Colon (tissue), 2 donors: ENCODE results near the gene HDAC9.
"Not testable (repeated sequence)": the region's sequence is repeated elsewhere in the genome, so short reads cannot be mapped to it uniquely, and the experiment has no call there.

Experiments
- FAIRE-seq: peaks from 2 replicates; lab custom pipeline; 2012; peaks lifted over from hg19 to GRCh38; lab: Jason Lieb, UNC
- donor health status: control.
- donor health status: control.

The HDAC9 gene

DNA sequence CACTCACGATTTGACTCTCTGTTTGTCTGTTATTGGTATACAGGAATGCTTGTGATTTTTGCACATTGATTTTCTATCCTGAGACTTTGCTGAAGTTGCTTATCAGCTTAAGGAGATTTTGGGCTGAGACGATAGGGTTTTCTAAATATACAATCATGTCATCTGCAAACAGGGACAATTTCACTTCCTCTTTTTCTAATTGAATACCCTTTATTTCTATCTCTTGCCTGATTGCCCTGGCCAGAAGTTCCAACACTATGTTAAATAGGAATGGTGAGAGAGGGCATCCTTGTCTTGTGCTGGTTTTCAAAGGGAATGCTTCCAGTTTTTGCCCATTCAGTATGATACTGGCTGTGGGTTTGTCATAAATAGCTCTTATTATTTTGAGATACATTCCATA is 240.5 kb downstream of the HDAC9 start:
- not testable (repeated sequence) for FAIRE-seq

DNA sequence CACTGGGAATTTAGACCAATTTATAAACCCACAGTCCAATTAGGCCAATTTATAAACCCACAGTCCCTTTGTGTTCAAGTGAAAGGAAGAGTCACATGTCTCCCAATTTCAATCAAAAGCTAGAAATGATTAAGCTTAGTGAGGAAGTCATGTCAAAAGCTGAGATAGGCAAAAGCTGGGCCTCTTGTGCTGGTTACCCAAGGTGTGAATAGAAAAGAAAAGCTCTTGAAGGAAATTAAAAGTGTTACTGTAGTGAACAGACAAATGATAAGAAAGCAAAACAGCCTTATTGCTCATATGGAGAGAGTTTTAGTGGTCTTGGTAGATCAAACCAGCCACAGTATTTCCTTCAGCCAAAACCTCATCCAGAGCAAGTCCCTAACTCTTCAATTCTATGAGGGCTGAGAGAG is 245.0 kb downstream of the HDAC9 start:
- no peak for FAIRE-seq

DNA sequence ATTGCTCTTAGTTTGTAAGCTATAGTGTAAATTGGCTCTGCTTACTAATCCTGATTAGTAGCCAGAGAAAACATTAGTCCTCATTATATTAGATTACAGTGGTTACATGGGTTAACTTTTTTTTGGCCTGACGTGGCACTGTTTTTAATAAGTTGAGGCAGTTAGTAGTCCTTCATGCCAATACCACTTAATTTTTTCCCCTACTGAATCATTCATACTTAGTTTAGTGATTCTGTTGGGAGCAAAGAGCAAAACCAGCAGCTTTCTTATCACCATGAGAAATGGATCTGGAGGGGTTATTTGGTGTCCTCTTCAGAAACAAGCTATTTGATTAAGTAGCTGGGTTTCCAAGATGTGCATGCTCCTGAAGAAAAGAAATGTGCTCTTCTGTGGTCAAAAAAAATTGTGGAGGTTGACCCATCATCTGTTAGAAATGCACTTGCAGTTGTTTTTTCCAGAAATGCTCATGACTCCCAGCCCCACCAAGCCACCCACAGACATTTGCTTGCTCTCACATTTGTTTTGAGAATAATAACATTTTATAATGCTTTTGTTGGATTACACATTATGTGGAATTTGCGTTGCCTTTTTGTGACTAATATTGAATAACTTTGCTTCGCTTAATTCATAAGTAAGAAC is 258.5 kb downstream of the HDAC9 start:
- no peak for FAIRE-seq

DNA sequence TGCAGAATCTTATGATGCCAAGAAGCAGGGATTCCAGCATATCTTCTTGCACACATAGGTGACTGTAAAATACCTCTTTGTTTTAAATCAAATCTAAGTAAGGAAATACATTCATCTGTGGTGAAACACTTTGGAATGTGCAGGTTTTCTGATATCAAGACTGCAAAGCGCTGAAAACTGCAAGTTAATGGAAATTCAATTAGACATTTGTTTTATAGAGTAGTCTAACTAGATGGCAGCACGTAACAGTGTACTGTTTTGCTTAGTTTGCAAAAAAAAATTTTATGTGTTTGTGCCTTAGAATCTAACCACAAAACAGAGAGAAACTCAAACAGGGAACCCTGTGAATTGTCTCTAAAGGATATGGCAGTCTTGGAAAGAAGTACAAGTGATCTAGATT is 259.2 kb downstream of the HDAC9 start:
- FAIRE-seq, result no peak

DNA sequence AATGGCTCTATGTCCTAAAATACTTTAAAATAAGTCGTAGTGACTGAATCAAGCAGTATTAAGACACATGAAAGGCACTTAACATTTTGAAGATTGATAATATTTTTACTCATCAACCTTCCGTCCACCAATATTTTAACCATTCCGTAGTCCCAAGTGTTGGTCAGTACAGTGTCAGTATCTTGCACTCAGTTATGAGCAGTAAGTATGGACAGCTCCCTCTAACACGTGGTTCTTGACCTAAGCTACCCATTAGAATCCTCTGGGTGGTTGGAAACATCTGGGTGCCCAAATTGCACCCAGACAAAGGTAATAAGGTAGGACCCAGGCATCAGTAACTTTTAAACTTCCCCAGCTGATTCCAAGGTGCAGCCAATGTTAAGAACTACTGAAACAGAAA is 260.2 kb downstream of the HDAC9 start:
- no peak for FAIRE-seq

DNA sequence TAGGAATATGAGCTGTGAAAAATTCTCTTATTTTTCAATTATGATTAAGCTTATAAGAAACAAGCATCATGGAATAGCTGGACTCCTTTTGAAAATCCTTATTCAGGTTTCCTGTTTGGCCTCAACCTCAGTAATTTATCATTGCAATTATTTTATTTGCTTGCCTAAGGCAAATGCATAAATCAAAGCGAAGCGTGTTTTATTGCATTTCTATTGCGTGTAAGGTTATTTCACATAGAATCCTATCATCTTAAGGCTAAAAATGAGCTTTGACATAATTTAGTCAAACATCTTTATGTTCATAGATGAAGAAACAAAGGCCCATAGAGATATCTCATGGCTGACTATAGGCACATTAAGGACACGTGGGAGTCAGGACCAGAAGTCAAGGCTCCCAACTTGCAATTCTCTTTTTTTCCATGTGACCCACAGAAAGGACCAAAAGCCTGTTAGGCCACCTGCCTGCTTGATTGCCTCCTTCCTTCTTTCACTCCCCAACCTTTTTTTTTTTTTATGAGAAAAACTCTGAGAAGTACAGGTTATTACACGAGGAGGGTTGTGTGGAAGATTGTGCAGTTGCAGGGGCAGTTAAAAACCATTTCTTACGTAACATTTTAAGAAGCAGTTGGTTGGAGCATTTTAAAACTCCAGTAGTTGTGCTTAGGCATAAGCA is 261.0 kb downstream of the HDAC9 start:
- FAIRE-seq, result no peak

DNA sequence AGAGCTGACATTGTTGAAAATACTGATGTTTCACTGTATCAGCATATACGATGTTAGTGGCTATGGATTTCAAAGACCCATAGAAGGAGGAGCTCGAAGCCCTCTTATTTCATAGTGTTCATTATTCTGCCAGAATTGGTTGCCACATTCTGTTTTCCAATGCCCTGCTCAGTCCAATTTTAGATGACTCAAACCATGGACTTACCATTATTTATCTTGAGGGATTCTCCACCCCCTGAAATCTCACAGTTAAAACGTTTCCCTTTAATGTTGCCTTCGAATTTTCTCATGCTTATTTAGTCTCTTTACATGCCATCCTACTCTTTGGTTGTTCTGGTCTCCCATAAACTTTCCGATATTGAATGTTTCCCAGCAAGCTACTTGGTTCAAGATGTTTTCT is 264.5 kb downstream of the HDAC9 start:
- FAIRE-seq, result no peak

DNA sequence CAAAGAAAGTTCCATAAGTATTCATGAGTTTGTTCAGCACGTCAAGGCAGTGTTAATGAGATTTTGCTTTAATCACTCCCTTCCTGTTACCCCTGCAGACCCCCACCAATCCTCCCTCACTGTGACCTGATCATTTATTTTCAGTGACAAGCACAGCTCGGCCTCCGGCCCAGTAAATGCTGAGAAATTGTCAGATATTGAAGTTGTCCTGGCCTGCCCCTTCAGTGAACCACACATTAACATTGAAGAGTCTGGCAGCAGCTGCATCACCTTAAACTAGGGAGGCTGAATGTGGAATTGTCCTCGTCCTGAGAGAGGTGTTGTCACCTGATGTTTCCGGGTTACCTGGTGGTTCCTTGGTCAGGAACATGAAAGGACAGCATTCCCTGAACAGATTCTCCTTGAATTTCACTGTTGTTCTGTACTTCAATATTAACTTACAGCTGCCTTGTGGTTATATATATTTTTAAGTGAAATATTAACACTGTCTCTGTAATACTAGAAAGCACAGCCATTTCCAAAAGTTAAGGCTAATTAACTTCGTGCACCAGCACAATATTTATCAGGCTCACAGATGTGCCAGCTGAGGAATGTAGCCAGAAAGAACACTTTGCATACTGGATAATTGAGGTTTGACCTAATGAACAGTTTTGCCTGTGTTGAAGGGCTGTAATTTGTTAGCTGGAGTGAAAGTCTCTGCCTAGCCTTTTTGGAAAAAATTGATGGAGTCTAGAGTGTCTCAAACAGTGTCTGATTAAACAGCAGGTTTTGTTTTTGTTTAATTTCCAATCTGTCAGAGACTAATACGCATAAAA is 265.3 kb downstream of the HDAC9 start:
- FAIRE-seq, result no peak

DNA sequence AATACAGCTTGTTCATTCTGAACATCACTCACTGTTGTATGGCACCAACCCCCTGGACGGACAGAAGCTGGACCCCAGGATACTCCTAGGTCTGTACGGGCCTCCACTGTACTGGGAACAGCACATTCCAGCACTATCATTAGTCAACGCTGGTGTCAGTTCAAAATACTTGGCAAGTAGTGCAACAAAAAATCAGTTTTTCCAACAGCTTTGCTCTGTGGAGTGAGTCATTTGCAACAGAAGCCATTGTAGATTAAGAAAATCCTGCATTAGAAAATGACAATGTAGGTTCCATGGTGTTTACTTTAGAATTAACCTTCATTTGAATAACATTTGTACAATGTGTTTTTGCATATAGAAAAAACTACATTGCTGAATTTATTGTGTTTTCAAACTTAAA is 266.6 kb downstream of the HDAC9 start:
- no peak for FAIRE-seq

DNA sequence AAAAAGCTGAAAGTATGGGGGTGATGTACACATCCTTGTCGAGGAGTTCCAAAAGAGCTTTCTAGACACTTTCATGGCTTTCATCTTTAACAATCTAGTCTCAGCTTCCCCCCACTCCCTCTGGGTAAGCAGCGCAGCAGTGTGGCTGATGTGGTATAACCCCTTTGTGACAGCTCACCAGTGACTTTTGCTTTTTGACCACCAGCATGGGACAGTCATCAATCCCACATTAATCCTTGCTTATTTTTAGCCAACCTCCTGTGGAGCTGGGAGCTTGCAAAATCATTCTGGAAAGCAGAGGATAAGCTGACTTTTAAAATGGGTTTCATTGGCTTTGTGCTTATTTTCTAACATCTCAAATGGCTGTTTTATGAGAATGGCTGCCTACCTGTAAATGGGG is 272.7 kb downstream of the HDAC9 start:
- FAIRE-seq, result no peak

DNA sequence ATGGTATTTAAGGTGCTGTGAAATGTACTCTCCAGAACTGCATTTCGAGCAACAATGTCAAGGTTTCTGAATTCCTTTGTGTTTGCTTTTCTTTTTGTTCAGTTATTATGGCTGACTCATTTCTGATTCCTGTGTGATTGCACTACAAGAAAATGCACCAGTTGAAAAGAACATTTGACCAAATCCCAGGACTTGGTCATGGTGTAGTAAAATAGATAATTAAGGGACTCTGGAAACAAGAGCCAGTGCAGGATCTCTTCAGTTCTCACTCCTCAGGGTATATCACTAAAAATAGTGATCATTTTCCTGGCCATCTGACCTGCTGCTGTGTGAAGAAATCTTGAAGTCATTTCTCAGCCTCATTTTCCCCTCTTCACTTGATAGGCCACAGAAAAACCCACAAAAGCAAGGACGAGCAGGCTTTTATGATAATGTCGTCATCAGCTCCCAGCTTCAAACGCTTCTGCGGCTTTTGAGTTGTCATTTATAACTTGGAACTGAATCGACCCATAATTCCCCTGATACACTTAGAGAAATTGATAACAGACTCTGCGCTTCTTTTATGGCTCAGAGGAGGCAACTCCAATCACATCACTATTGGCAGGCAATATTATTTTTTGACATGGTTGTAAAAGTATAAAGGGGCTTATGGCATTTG is 274.7 kb downstream of the HDAC9 start:
- no peak for FAIRE-seq

DNA sequence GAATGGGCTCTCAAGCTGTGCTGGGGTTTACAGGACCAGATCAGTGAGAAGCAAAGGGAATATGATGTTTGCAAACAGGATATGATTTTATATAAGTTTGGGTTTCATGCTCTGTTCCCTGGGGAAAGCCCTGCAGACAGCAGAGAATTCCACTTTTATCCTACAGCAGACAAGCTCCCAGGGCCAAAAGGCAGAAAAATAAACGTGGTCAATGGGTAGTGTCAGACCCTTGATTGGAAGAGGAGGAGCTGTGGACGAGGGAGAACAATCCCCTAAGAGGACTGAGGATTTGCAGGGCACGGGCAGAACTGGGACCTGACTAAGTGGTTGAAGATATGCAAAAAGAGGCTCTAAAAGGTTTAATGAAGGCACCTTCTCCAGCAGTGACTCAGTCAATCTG is 275.3 kb downstream of the HDAC9 start:
- no peak for FAIRE-seq

DNA sequence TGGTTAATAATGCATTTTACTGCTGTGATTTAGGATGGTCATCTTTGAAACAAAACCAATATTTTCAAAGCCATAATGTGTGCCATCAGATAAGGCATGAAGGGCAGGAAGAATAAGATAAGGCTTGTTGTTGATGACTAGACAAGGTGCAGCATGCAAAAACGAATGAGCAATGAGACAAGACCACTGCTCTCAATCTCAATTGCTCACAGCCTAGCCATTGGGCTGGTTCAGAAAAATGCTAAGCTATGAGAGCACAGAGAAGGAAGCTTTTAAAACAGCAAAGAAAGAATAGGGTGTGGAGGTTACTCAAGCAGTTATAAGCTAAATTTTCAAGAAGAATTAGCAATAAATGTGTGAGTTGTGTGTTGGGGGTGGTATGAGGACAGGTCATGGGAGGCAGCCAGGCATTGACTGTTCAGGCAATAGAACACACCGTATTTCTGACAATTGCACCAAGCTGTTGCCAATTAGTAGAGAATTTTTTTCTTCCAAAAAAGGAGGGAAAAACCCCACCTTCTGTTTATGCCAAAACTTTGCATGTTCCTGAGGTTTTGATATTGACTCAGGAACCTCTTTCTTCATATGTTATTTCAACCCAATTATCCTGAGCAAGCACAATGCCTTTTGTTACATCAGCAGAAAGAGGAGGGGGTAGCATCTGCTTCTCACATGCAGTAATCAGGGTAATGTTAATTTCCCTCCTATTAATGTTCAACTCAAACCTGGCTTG is 276.5 kb downstream of the HDAC9 start:
- FAIRE-seq, result no peak

DNA sequence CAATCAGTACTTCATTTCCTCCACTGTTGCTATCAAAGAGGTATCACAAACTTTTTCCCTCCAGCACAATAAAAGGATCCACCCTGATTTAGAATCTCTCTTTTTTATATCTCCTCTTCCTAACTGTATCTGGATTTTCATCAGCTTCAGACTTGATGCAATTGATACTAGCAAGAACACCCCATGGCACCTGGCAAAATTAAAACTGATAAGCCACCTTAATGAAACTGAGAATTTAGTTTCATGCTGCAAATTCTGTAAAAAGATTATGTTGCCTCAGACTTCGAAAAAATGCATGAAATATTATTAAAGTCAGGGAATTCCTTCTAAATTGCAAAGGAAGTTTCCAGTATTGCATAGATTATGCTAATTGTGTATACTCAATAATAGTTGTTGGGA is 277.0 kb downstream of the HDAC9 start:
- no peak for FAIRE-seq

DNA sequence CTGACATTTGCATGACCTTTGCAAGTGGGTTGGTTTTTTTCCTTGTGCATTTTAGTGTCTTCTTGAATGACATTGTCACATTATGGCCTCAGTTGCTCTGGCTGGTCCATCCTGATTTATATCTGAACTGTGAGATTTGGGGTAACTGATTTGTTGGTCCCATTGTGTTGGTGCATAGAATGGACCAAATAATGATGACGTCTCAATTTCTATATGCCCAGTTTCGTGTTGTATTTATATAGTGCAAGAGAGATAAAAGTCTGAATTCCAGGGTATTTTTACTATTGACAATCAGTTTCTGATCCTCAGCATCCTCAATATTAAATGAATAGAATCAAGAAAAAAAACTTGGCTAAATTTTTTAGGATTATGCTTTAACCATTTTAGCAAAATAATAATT is 281.8 kb downstream of the HDAC9 start:
- no peak for FAIRE-seq

DNA sequence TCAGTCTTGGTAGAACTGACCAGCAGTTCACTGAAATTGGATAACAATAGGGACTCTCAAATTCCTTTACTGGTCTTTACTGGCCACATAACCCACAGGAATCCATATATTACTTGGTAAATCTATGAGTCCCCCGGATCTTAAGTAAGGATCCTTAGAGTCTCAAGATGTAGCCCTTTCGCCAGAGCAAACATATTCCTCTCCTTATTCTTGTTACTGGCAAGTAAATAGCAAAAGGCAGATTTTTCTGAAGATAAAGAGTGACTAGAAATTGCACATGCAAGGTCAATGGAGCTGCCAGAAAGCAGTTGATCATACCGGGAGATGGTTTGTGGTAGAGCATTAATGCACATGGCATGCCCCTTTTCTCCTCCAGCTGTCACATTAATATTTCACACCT is 283.0 kb downstream of the HDAC9 start:
- FAIRE-seq, result no peak

DNA sequence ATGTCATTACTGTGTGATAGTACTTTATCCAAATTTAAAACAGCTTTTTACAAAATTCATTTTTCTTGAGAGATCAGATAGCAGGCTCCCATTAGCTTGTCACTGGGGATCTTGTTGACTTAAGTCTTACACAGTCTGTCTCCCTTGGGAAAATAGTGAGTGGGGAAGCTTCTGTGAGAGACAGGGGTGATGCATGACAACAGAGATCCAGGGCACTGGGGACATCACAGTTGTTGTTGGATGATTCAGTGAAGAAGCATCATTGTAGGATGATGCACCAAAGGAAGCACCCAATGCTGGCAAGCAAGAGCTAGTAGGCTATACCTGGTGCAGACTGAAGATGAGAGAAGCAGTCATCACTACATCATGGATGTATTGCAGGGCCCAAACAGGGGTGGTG is 284.7 kb downstream of the HDAC9 start:
- FAIRE-seq, result no peak

DNA sequence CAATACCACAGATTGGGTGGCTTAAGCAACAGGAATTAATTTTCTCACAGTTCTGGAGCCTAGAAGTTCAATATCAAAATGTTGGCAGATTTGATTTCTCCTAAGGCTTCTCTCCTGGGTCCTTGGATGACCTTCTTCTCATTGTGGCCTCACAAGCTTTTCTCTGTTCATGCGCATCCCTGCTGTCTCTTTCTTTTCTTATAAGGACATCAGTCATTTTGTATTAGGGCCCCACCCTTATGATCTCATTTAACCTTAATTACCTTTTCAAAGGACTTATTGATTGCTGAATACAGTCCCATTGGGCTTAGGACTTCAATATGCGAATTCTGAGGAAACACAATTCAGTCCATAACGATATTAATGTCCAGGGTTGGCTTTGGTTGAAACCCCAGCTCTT is 285.4 kb downstream of the HDAC9 start:
- FAIRE-seq, result no peak

DNA sequence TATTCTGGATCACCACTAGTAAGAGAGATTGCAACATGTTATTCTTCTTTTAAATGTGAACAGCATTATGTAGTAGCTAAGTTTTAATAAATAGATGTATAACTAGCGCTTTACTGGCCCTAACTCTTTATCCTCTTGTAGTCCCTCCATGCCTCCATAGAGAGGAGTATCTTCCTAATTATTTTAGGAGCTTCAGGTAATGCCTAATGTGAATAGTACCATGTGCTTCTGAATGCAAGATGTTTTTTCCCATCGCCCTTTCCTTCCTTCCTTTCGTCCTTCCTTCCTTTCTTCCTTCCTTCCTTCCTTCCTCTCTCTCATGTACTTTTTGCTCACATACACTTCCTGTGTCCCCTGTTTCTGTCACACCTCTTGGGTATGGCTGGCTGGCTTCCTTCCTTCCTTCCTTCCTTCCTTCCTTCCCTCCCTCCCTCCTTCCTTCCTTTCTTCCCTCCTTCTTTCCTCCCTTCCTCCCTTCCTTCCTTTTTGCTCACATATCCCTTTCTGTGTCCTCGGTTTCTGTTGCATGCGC is 290.7 kb downstream of the HDAC9 start:
- no peak for FAIRE-seq

DNA sequence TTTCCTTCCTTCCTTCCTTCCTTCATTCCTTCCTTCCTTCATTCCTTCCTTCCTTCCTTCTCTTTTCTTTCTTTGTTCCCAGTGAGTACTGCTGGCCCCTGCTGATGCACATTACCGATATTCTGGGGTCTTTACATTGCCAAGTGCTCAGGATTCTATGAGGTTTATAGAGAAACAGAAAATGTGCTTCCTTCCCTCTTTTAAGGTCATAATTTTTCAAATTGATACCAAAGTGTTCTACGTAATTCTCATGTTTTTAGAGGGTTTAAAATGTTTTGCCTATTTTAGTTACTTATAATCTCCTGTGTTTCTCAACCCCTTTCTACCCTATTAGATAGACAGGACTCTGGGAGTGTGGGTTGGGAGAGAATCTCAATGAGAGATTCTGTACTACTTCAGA is 291.2 kb downstream of the HDAC9 start:
- FAIRE-seq, result no peak

DNA sequence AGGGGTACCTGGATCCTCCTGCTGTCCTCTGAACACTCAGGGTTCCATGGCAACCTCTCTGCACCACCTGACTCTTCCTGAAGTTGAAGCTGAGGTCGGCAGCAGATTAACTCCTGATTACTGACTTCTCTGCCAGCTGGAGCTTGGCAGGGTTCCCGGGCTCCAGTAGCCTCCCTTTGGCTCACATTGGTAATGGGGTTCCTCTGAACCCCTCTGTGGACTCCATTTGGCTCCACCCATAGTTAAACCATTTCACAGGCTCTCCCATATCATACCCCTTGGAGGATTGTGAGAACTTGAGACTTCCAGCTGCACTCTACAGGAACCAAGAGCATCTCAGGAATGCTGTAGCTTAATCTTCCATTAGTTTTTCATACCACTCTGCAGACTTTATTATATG is 292.5 kb downstream of the HDAC9 start:
- no peak for FAIRE-seq
